Keratinocyte (primary cell): ENCODE data around the gene OR2T33. TPM values are rescaled to one million over a fixed set of nuclear protein-coding genes. Genes with fewer than 3 reads are reported as not detected.
"Not testable (repeated sequence)": the region's sequence is repeated elsewhere in the genome, so short reads cannot be mapped to it uniquely, and the experiment has no call there.

Experiments used
- DNase-seq: peaks from one replicate; pipeline ENCODE4 v3.0.0-alpha.2; 2011; ENCODE audit warnings: low read depth, missing footprints, low spot score
- FAIRE-seq: peaks from 2 replicates; lab custom pipeline; 2011; peaks lifted over from hg19 to GRCh38; lab: Jason Lieb, UNC
- H2AFZ ChIP-seq: 2 replicates; pipeline ENCODE4 v1.6.0; 2012; ENCODE audit warnings: low read length, control low read depth, inconsistent platforms; ENCODE audit not compliant: control insufficient read depth
- H3K27ac ChIP-seq: 2 replicates; pipeline ENCODE4 v1.5.1; 2011; ENCODE audit warnings: low read length; ENCODE audit not compliant: control insufficient read depth, insufficient read depth
- H3K27me3 ChIP-seq: 3 replicates; pipeline ENCODE4 v1.6.0; 2011; ENCODE audit warnings: low read length; ENCODE audit not compliant: control insufficient read depth, insufficient read depth; ENCODE audit errors: extremely low read depth
- H3K36me3 ChIP-seq, 2 experiments: 2 replicates in 1 of 2; 3 replicates in 1 of 2; pipeline ENCODE4 v1.5.1; 2011; ENCODE audit warnings: low read length in 2 of 2, mild to moderate bottlenecking in 1 of 2; ENCODE audit not compliant: control insufficient read depth in 2 of 2, insufficient read depth in 2 of 2; ENCODE audit errors: extremely low read depth in 1 of 2
- H3K4me1 ChIP-seq: 3 replicates; pipeline ENCODE4 v1.5.1; 2011; ENCODE audit warnings: low read length; ENCODE audit not compliant: control insufficient read depth, insufficient read depth; ENCODE audit errors: extremely low read depth
- H3K4me2 ChIP-seq: 3 replicates; pipeline ENCODE4 v1.6.0; 2011; ENCODE audit warnings: low read depth, low read length; ENCODE audit not compliant: control insufficient read depth, insufficient read depth; ENCODE audit errors: extremely low read depth
- H3K4me3 ChIP-seq, 3 experiments: fragments of 200-600 bp in 1 of 3; sonication (generic) in 1 of 3; 2 replicates in 2 of 3; 3 replicates in 1 of 3; pipeline ENCODE4 v1.5.1; 2011 to 2016; ENCODE audit warnings: low read length in 3 of 3, mild to moderate bottlenecking in 3 of 3, control low read depth in 2 of 3, inconsistent platforms in 1 of 3, low read depth in 1 of 3, mixed read lengths in 1 of 3, mixed run types in 1 of 3, moderate library complexity in 1 of 3; ENCODE audit not compliant: control insufficient read depth in 2 of 3, insufficient read depth in 2 of 3; ENCODE audit errors: extremely low read depth in 1 of 3
- H3K79me2 ChIP-seq: 2 replicates; pipeline ENCODE4 v1.6.0; 2012; ENCODE audit warnings: low read length; ENCODE audit not compliant: control insufficient read depth, insufficient read depth
- H3K9ac ChIP-seq: 3 replicates; pipeline ENCODE4 v1.6.0; 2011; ENCODE audit warnings: low read length; ENCODE audit not compliant: control insufficient read depth, insufficient read depth; ENCODE audit errors: extremely low read depth
- H3K9me1 ChIP-seq: 3 replicates; pipeline ENCODE4 v1.6.0; 2011; ENCODE audit warnings: low read length; ENCODE audit not compliant: control insufficient read depth, insufficient read depth; ENCODE audit errors: extremely low read depth
- H3K9me3 ChIP-seq: 2 replicates; pipeline ENCODE4 v1.5.1; 2012; ENCODE audit warnings: low read depth, low read length; ENCODE audit not compliant: control insufficient read depth
- H4K20me1 ChIP-seq: 3 replicates; pipeline ENCODE4 v1.6.0; 2011; ENCODE audit warnings: low read length; ENCODE audit not compliant: control insufficient read depth, insufficient read depth; ENCODE audit errors: extremely low read depth
- EZH2 ChIP-seq: IDR thresholded peaks from one replicate; pipeline ENCODE4 v1.6.1; 2012; ENCODE audit warnings: inconsistent platforms, mild to moderate bottlenecking, low read length, moderate library complexity
- dilution Hi-C: fragments of 300-500 bp; cut with MboI; formaldehyde crosslinking; loops from one replicate; pipeline ENCODE4 v1.7.0; 2020; ENCODE audit warnings: low sequenced_read_pairs; ENCODE audit not compliant: extremely low pct_ligation_motif_present
- polyA plus RNA-seq, 5 experiments: library from polyadenylated mRNA; depleted of rRNA in 3 of 5; stranded (reverse) in 3 of 5; stranded (forward) in 1 of 5; unstranded in 1 of 5; fragments of >200 nt; gene quantifications; 1 replicate in 1 of 5; 2 replicates in 3 of 5; 3 replicates in 1 of 5; pipeline versions ENCODE4 v1.2.1 to v1.2.3, GENCODE V29; 2011 to 2012; ENCODE audit warnings: missing spikeins in 2 of 5, low read depth in 1 of 5, low replicate concordance in 1 of 5
- TF ChIP-seq, protein P1 (sequence below), 3 experiments: IDR thresholded peaks in 1 of 3; conservative IDR thresholded peaks in 1 of 3; optimal IDR thresholded peaks in 1 of 3; 2 replicates in 2 of 3; 3 replicates in 1 of 3; pipeline versions ENCODE3 to v1.5.1; 2011; ENCODE audit warnings: low read length in 3 of 3, mild to moderate bottlenecking in 3 of 3, moderate library complexity in 2 of 3, control low read depth in 1 of 3, inconsistent platforms in 1 of 3; ENCODE audit not compliant: insufficient read depth in 2 of 3; ENCODE audit errors: extremely low read depth in 1 of 3

The OR2T33 gene
- polyA plus RNA-seq, 1 donor (not counting 4 experiments of a cell fraction or from before 2014, with no cell fraction given), result not detected

DNA sequence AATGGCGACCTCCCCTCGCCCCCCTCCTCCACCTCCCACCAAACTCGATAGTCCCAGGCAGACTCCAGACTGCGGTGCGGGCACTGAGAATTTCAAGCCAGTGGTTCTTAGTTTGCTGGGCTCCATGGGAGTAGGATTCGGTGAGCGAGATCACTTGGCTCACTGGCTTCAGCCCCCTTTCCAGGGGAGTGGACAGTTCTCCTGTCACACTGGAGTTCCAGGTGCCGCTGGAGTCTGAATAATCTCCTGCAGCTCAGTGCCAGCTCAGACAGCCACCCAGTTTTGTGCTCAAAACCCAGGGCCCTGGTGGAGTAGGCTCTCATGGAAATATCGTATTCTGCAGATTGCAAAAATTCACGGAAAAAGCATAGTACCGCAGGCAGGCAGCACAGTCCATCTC, 39.0 kb upstream of the OR2T33 start:
- Histone ChIP-seq H2AFZ (no peak overlapping the region), H3K4me2 (no peak overlapping the region), H3K9me1 (no peaks in the 10 kb centered on the region), H3K4me1 (no peaks in the 10 kb centered on the region), H3K4me3 (no peak overlapping the region), H3K27me3 (no peaks in the 10 kb centered on the region), H4K20me1 (no peaks in the 10 kb centered on the region), H3K36me3 (no peaks in the 10 kb centered on the region), H3K9ac (no peak overlapping the region), H3K27ac (no peak overlapping the region), H3K79me2 (no peaks in the 10 kb centered on the region), H3K9me3 (peaks cover 2% of the 10 kb centered on the region)
- TF ChIP-seq EZH2, result no peak
- TF ChIP-seq, protein P1, sequence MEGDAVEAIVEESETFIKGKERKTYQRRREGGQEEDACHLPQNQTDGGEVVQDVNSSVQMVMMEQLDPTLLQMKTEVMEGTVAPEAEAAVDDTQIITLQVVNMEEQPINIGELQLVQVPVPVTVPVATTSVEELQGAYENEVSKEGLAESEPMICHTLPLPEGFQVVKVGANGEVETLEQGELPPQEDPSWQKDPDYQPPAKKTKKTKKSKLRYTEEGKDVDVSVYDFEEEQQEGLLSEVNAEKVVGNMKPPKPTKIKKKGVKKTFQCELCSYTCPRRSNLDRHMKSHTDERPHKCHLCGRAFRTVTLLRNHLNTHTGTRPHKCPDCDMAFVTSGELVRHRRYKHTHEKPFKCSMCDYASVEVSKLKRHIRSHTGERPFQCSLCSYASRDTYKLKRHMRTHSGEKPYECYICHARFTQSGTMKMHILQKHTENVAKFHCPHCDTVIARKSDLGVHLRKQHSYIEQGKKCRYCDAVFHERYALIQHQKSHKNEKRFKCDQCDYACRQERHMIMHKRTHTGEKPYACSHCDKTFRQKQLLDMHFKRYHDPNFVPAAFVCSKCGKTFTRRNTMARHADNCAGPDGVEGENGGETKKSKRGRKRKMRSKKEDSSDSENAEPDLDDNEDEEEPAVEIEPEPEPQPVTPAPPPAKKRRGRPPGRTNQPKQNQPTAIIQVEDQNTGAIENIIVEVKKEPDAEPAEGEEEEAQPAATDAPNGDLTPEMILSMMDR (optimal IDR thresholded peaks at IDR 0.05 in 1 of 3, IDR thresholded peaks at IDR 0.05 in 1 of 3, conservative IDR thresholded peaks at IDR 0.05 in 1 of 3; ENCODE audit: extremely low read depth in 1 of 3, insufficient read depth in 2 of 3, low read length in 3 of 3), result no peak
- FAIRE-seq, result no peak
- dilution Hi-C loops, result no loop called here
- DNase-seq, result no peak

DNA sequence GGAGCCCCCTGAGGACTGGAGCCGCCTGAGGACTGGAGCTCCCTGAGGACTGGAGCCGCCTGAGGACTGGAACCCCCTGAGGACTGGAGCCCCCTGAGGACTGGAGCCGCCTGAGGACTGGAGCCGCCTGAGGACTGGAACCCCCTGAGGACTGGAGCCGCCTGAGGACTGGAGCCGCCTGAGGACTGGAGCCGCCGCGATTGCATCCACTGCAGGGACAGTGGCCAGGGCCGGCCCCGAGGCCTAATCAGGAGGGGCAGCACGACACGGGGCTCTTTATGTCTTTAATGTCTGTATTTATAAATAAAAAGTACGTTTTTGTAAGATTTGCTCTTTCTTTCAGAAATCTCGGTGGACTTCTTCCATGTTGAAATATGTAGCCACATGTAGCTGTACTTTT, 29.0 kb upstream of the OR2T33 start:
- H3K9me1 ChIP-seq, H3K9me3 ChIP-seq, DNase-seq, H3K4me2 ChIP-seq, H3K4me1 ChIP-seq, H2AFZ ChIP-seq, H3K9ac ChIP-seq, H3K79me2 ChIP-seq, H4K20me1 ChIP-seq, dilution Hi-C loops, H3K27me3 ChIP-seq, FAIRE-seq, H3K27ac ChIP-seq, H3K4me3 ChIP-seq, H3K36me3 ChIP-seq: not testable (repeated sequence)

DNA sequence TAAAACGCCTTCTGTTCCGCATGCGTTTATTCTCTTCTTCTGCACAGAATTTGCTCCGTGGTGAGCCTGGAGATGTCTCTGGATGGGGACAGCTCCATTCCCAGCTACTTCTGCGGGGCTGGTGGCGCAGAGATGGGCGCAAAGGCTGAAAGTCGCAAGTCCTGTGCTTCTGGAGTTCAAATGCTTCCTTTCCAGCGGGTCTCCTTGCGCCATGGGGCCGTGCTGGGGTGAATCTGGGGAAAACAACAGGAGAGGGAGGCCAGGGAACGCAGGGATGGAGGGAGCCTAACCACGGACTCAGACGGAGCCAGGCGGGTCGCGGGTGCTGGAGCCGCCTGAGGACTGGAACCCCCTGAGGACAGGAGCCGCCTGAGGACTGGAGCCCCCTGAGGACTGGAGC, 28.3 kb upstream of the OR2T33 start:
- Histone ChIP-seq H3K4me1 (no peaks in the 10 kb centered on the region), H3K27ac (no peak overlapping the region), H3K9me1 (no peaks in the 10 kb centered on the region), H4K20me1 (no peaks in the 10 kb centered on the region), H2AFZ (no peak overlapping the region), H3K4me3 (no peak overlapping the region), H3K9ac (no peak overlapping the region), H3K27me3 (no peaks in the 10 kb centered on the region), H3K4me2 (no peak overlapping the region), H3K36me3 (no peaks in the 10 kb centered on the region), H3K9me3 (no peaks in the 10 kb centered on the region), H3K79me2 (no peaks in the 10 kb centered on the region)
- dilution Hi-C loops, result no loop called here
- DNase-seq (no peak), FAIRE-seq (no peak)
- TF ChIP-seq, protein P1 (optimal IDR thresholded peaks at IDR 0.05 in 1 of 3, IDR thresholded peaks at IDR 0.05 in 1 of 3, conservative IDR thresholded peaks at IDR 0.05 in 1 of 3; ENCODE audit: extremely low read depth in 1 of 3, insufficient read depth in 2 of 3, low read length in 3 of 3), result no peak
- no peak for TF ChIP-seq EZH2

DNA sequence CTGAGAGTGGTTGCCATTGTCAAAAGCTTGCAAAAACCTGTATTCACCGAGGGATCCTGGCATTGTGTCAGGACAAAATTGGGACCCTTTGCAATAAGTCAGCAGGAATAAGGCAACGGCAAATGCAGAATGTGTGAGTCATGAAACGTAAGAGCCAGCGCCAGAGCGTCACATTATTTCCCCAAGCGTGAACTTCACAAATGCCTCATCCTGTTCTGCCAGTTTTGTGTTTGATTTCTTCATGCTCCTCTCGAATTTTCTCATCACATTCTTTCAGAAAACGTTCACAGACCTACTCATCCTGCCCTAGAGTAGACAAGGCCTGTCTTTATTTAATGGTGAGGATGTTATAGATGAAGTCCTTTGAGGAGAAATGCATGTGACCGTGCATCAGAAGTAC, 27.9 kb upstream of the OR2T33 start:
- H3K27ac ChIP-seq, H2AFZ ChIP-seq, H3K9ac ChIP-seq, H3K36me3 ChIP-seq, H3K9me1 ChIP-seq, H4K20me1 ChIP-seq, H3K4me1 ChIP-seq, H3K27me3 ChIP-seq, FAIRE-seq, H3K9me3 ChIP-seq, DNase-seq, H3K79me2 ChIP-seq, H3K4me3 ChIP-seq, dilution Hi-C loops, H3K4me2 ChIP-seq: not testable (repeated sequence)
